ENCODE data around the gene DOCK3.

Gene DOCK3

GRCh38 chr3:50633230-50633790 lies 41.4 kb upstream of the DOCK3 start:
- Histone ChIP-seq H3K9ac (ENCODE audit: insufficient read length) (no peak overlapping the region), H3K36me3 (ENCODE audit: insufficient read depth, low read length) (no peaks in the 10 kb centered on the region), H3K27ac (no peak overlapping the region), H3K4me3 (no peak overlapping the region), H3K9me3 (ENCODE audit: low read depth, low read length) (no peaks in the 10 kb centered on the region)
- DNase-seq (ENCODE audit: low read depth, low spot score): no peak
- TF ChIP-seq FOXP2 (optimal IDR thresholded peaks at IDR 0.05; ENCODE audit: control extremely low read depth, extremely low read length, insufficient read depth) (no peak), POLR2AphosphoS5 (IDR thresholded peaks at IDR 0.05; ENCODE audit: borderline replicate concordance, low read depth, low read length) (no peak), EZH2 (IDR thresholded peaks at IDR 0.05) (no peak)

GRCh38 chr3:50635066-50635465 lies 39.7 kb upstream of the DOCK3 start:
- DNase-seq (ENCODE audit: low read depth, low spot score): no peak
- no peak for TF ChIP-seq EZH2 (IDR thresholded peaks at IDR 0.05)
- TF ChIP-seq FOXP2 (optimal IDR thresholded peaks at IDR 0.05; ENCODE audit: control extremely low read depth, extremely low read length, insufficient read depth): no peak
- Histone ChIP-seq H3K36me3 (ENCODE audit: insufficient read depth, low read length) (no peaks in the 10 kb centered on the region), H3K27ac (no peak overlapping the region), H3K9me3 (ENCODE audit: low read depth, low read length) (no peaks in the 10 kb centered on the region), H3K9ac (ENCODE audit: insufficient read length) (no peak overlapping the region), H3K4me3 (no peak overlapping the region)

- Histone ChIP-seq H3K27ac (no peak overlapping the region), H3K36me3 (ENCODE audit: insufficient read depth, low read length) (no peaks in the 10 kb centered on the region), H3K4me3 (no peak overlapping the region), H3K9me3 (ENCODE audit: low read depth, low read length) (no peaks in the 10 kb centered on the region), H3K9ac (ENCODE audit: insufficient read length) (no peak overlapping the region)
- DNase-seq (ENCODE audit: low read depth, low spot score): no peak
- no peak for TF ChIP-seq POLR2AphosphoS5 (IDR thresholded peaks at IDR 0.05; ENCODE audit: borderline replicate concordance, low read depth, low read length)
- no peak for TF ChIP-seq EZH2 (IDR thresholded peaks at IDR 0.05)
- no peak for TF ChIP-seq FOXP2 (optimal IDR thresholded peaks at IDR 0.05; ENCODE audit: control extremely low read depth, extremely low read length, insufficient read depth)
Observed at GRCh38 chr3:50637011-50637410, 37.7 kb upstream of the DOCK3 start.

GRCh38 chr3:50637945-50638344 lies 36.8 kb upstream of the DOCK3 start:
- Histone ChIP-seq H3K36me3 (ENCODE audit: insufficient read depth, low read length) (no peaks in the 10 kb centered on the region), H3K27ac (no peak overlapping the region), H3K9me3 (ENCODE audit: low read depth, low read length) (no peaks in the 10 kb centered on the region), H3K4me3 (no peak overlapping the region), H3K9ac (ENCODE audit: insufficient read length) (no peak overlapping the region)
- TF ChIP-seq EZH2 (IDR thresholded peaks at IDR 0.05) (no peak), POLR2AphosphoS5 (IDR thresholded peaks at IDR 0.05; ENCODE audit: borderline replicate concordance, low read depth, low read length) (no peak), FOXP2 (optimal IDR thresholded peaks at IDR 0.05; ENCODE audit: control extremely low read depth, extremely low read length, insufficient read depth) (no peak)
- no peak for DNase-seq (ENCODE audit: low read depth, low spot score)

GRCh38 chr3:50639055-50639494 lies 35.7 kb upstream of the DOCK3 start:
- H3K36me3 ChIP-seq (ENCODE audit: insufficient read depth, low read length): no peaks in the 10 kb centered on the region
- H3K4me3 ChIP-seq: no peak overlapping the region
- H3K9me3 ChIP-seq (ENCODE audit: low read depth, low read length): no peaks in the 10 kb centered on the region
- no peak overlapping the region for H3K27ac ChIP-seq
- DNase-seq (ENCODE audit: low read depth, low spot score): no peak
- TF ChIP-seq EZH2 (IDR thresholded peaks at IDR 0.05): no peak
- TF ChIP-seq FOXP2 (optimal IDR thresholded peaks at IDR 0.05; ENCODE audit: control extremely low read depth, extremely low read length, insufficient read depth): no peak
- TF ChIP-seq POLR2AphosphoS5 (IDR thresholded peaks at IDR 0.05; ENCODE audit: borderline replicate concordance, low read depth, low read length): no peak
- no peak overlapping the region for H3K9ac ChIP-seq (ENCODE audit: insufficient read length)

- Histone ChIP-seq H3K27ac (no peak overlapping the region), H3K4me3 (no peak overlapping the region), H3K9me3 (ENCODE audit: low read depth, low read length) (no peaks in the 10 kb centered on the region), H3K9ac (ENCODE audit: insufficient read length) (no peak overlapping the region), H3K36me3 (ENCODE audit: insufficient read depth, low read length) (no peaks in the 10 kb centered on the region)
- TF ChIP-seq EZH2 (IDR thresholded peaks at IDR 0.05): no peak
- no peak for TF ChIP-seq POLR2AphosphoS5 (IDR thresholded peaks at IDR 0.05; ENCODE audit: borderline replicate concordance, low read depth, low read length)
- TF ChIP-seq FOXP2 (optimal IDR thresholded peaks at IDR 0.05; ENCODE audit: control extremely low read depth, extremely low read length, insufficient read depth): no peak
- no peak for DNase-seq (ENCODE audit: low read depth, low spot score)
Observed at GRCh38 chr3:50642382-50642781, 32.3 kb upstream of the DOCK3 start.

GRCh38 chr3:50644561-50644960 lies 30.2 kb upstream of the DOCK3 start:
- no peak for TF ChIP-seq EZH2 (IDR thresholded peaks at IDR 0.05)
- no peak for TF ChIP-seq FOXP2 (optimal IDR thresholded peaks at IDR 0.05; ENCODE audit: control extremely low read depth, extremely low read length, insufficient read depth)
- TF ChIP-seq POLR2AphosphoS5 (IDR thresholded peaks at IDR 0.05; ENCODE audit: borderline replicate concordance, low read depth, low read length): no peak
- Histone ChIP-seq H3K9ac (ENCODE audit: insufficient read length) (no peak overlapping the region), H3K9me3 (ENCODE audit: low read depth, low read length) (no peaks in the 10 kb centered on the region), H3K36me3 (ENCODE audit: insufficient read depth, low read length) (no peaks in the 10 kb centered on the region), H3K27ac (no peak overlapping the region), H3K4me3 (no peak overlapping the region)
- no peak for DNase-seq (ENCODE audit: low read depth, low spot score)

- no peak overlapping the region for H3K9ac ChIP-seq (ENCODE audit: insufficient read length)
- no peaks in the 10 kb centered on the region for H3K36me3 ChIP-seq (ENCODE audit: insufficient read depth, low read length)
- no peak for DNase-seq (ENCODE audit: low read depth, low spot score)
- TF ChIP-seq EZH2 (IDR thresholded peaks at IDR 0.05): no peak
- no peak for TF ChIP-seq FOXP2 (optimal IDR thresholded peaks at IDR 0.05; ENCODE audit: control extremely low read depth, extremely low read length, insufficient read depth)
- TF ChIP-seq POLR2AphosphoS5 (IDR thresholded peaks at IDR 0.05; ENCODE audit: borderline replicate concordance, low read depth, low read length): no peak
- no peaks in the 10 kb centered on the region for H3K9me3 ChIP-seq (ENCODE audit: low read depth, low read length)
- no peak overlapping the region for H3K27ac ChIP-seq
- no peak overlapping the region for H3K4me3 ChIP-seq
Observed at GRCh38 chr3:50645378-50645777, 29.3 kb upstream of the DOCK3 start.

- no peaks in the 10 kb centered on the region for H3K36me3 ChIP-seq (ENCODE audit: insufficient read depth, low read length)
- no peak overlapping the region for H3K9ac ChIP-seq (ENCODE audit: insufficient read length)
- no peak overlapping the region for H3K27ac ChIP-seq
- no peaks in the 10 kb centered on the region for H3K9me3 ChIP-seq (ENCODE audit: low read depth, low read length)
- TF ChIP-seq FOXP2 (optimal IDR thresholded peaks at IDR 0.05; ENCODE audit: control extremely low read depth, extremely low read length, insufficient read depth) (no peak), POLR2AphosphoS5 (IDR thresholded peaks at IDR 0.05; ENCODE audit: borderline replicate concordance, low read depth, low read length) (no peak), EZH2 (IDR thresholded peaks at IDR 0.05) (no peak)
- H3K4me3 ChIP-seq: no peak overlapping the region
- DNase-seq (ENCODE audit: low read depth, low spot score): no peak
Observed at GRCh38 chr3:50648313-50648712, 26.4 kb upstream of the DOCK3 start.
